Measurements from ENCODE around the gene E2F2. TPM values are rescaled to one million over a fixed set of nuclear protein-coding genes. Genes with fewer than 3 reads are reported as not detected.
A peak's percentile ranks its signal among the peaks of the same experiment; 100 is the strongest.

E2F2 gene
- total and polyA plus RNA-seq, 8 donors, result 3.2 to 5.8 (median 4.2) TPM

GRCh38 chr1:23472351-23473036 lies 58.5 kb downstream of the E2F2 start:
- H3K27ac ChIP-seq, result no peak overlapping the region
- no peak for TF ChIP-seq CTCF (IDR thresholded peaks at IDR 0.05)
- no peaks in the 10 kb centered on the region for H3K36me3 ChIP-seq
- intact Hi-C loops (cut with DNase I), result no loop called here
- peaks cover 4 to 7% of the 10 kb centered on the region in 2 donors for H3K4me1 ChIP-seq
- H3K4me3 ChIP-seq, result no peak overlapping the region
- no peaks in the 10 kb centered on the region for H3K9me3 ChIP-seq
- no peaks in the 10 kb centered on the region for H3K27me3 ChIP-seq
- DNase-seq, result no peak
- ATAC-seq, result no peak

GRCh38 chr1:23471473-23472075 lies 59.5 kb downstream of the E2F2 start:
- no peak for DNase-seq
- Histone ChIP-seq H3K9me3 (no peaks in the 10 kb centered on the region), H3K27ac (no peak overlapping the region), H3K4me3 (no peak overlapping the region), H3K27me3 (no peaks in the 10 kb centered on the region), H3K36me3 (no peaks in the 10 kb centered on the region), H3K4me1 (peaks cover 4 to 7% of the 10 kb centered on the region in 2 donors)
- intact Hi-C loops (cut with DNase I), result no loop called here
- no peak for ATAC-seq
- TF ChIP-seq CTCF (IDR thresholded peaks at IDR 0.05), result no peak

- no peak for TF ChIP-seq CTCF (IDR thresholded peaks at IDR 0.05)
- Histone ChIP-seq H3K4me3 (no peak overlapping the region), H3K27ac (peak overlapping the region in 1 of 2 donors; percentile 24), H3K27me3 (no peaks in the 10 kb centered on the region), H3K9me3 (no peaks in the 10 kb centered on the region), H3K4me1 (peaks cover 4 to 7% of the 10 kb centered on the region in 2 donors), H3K36me3 (no peaks in the 10 kb centered on the region)
- intact Hi-C loops (cut with DNase I), result no loop called here
- DNase-seq, result peak in 1 of 4 donors; percentile 49
- peak; percentile 49 for ATAC-seq
These were observed 60.6 kb downstream of the E2F2 start for GRCh38 chr1:23470282-23471070.

GRCh38 chr1:23469372-23469982 lies 61.6 kb downstream of the E2F2 start:
- H3K27ac ChIP-seq, result no peak overlapping the region
- DNase-seq (no peak), ATAC-seq (no peak)
- TF ChIP-seq CTCF (IDR thresholded peaks at IDR 0.05), result no peak
- no peaks in the 10 kb centered on the region for H3K36me3 ChIP-seq
- intact Hi-C loops (cut with DNase I), result no loop called here
- H3K4me1 ChIP-seq, result peaks cover 0 to 7% of the 10 kb centered on the region in 2 donors
- H3K9me3 ChIP-seq, result no peaks in the 10 kb centered on the region
- no peaks in the 10 kb centered on the region for H3K27me3 ChIP-seq
- H3K4me3 ChIP-seq, result no peak overlapping the region

Data from left lung (tissue), 10 donors.